ENCODE data around the gene WDPCP.

The WDPCP gene

DNA sequence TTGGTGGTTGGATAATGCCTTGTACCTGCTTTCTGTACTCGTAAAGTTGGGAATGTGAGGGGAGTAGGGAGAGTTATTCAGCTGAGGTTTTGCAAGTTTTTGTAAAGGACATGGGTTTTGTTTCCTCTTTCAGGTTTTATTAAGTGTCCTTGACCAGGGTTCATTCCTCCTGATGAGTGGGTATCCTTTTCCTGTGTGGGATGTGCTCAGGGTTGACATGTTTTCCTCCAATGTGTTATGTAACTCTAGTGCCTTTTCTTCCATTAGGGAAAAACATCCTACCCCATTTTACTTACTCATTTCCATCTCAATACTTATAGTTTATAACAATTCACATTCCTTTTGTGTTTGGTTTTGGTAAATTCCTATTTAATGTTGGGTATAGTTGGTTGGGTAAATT lies 489.2 kb downstream of the WDPCP start:
- ChIA-PET CTCF (interaction anchor here (0.6 kb wide), 1 partner anchor 12 kb away, joined by 3 read pairs; no protein-coding TSS in a partner anchor), POLR2A (no interaction called here)
- H3K4me3 ChIP-seq (ENCODE audit: low read depth, low read length): no peak overlapping the region
- DNase-seq (ENCODE audit: low read depth, low spot score): no peak
- TF ChIP-seq, protein P1, sequence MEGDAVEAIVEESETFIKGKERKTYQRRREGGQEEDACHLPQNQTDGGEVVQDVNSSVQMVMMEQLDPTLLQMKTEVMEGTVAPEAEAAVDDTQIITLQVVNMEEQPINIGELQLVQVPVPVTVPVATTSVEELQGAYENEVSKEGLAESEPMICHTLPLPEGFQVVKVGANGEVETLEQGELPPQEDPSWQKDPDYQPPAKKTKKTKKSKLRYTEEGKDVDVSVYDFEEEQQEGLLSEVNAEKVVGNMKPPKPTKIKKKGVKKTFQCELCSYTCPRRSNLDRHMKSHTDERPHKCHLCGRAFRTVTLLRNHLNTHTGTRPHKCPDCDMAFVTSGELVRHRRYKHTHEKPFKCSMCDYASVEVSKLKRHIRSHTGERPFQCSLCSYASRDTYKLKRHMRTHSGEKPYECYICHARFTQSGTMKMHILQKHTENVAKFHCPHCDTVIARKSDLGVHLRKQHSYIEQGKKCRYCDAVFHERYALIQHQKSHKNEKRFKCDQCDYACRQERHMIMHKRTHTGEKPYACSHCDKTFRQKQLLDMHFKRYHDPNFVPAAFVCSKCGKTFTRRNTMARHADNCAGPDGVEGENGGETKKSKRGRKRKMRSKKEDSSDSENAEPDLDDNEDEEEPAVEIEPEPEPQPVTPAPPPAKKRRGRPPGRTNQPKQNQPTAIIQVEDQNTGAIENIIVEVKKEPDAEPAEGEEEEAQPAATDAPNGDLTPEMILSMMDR (IDR thresholded peaks at IDR 0.05; ENCODE audit: insufficient read depth, low read length, missing control alignments): no peak

DNA sequence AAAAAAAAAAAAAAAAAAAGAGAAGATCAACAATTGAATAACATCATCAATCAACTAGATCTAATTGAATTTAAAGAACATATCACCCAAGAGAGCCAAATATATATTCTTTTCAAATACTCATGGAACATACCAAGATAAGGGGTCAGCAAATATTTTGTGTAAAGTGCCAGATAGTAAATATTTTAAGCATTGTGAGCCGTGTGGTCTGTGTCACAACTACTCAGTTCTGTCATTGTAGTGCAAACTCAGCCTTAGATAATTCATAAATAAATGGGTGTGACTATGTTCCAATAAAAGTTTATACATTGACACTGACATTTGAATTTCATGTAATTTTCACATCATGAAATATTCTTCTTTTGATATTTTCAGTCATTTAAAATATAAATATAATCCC lies 491.8 kb downstream of the WDPCP start:
- CTCF ChIA-PET: no interaction called here
- no peak for DNase-seq (ENCODE audit: low read depth, low spot score)
- POLR2A ChIA-PET: no interaction called here
- TF ChIP-seq, protein P1 (IDR thresholded peaks at IDR 0.05; ENCODE audit: insufficient read depth, low read length, missing control alignments): no peak
- H3K4me3 ChIP-seq (ENCODE audit: low read depth, low read length): no peak overlapping the region

DNA sequence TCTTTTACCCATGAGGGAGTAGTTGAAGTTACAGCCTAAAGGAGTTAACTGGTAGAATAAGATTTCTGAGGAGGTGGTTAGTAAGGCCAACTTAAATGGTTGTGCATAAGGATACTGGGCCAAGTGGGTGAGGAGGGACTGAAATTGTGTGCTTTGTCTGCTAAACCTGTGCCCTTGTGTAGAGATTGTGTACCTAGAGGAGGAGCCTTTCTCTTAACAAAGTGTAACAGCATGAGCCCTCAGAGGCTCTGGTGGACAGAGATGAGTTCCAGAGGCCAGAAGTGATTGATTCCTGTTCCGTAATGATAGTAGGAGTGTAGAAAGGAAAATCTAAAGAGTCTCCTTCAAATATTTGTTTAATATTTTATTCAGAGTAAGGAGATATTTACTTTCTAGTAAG lies 494.8 kb downstream of the WDPCP start:
- TF ChIP-seq, protein P1 (IDR thresholded peaks at IDR 0.05; ENCODE audit: insufficient read depth, low read length, missing control alignments): no peak
- no peak overlapping the region for H3K4me3 ChIP-seq (ENCODE audit: low read depth, low read length)
- POLR2A ChIA-PET: no interaction called here
- CTCF ChIA-PET: no interaction called here
- DNase-seq (ENCODE audit: low read depth, low spot score): no peak

DNA sequence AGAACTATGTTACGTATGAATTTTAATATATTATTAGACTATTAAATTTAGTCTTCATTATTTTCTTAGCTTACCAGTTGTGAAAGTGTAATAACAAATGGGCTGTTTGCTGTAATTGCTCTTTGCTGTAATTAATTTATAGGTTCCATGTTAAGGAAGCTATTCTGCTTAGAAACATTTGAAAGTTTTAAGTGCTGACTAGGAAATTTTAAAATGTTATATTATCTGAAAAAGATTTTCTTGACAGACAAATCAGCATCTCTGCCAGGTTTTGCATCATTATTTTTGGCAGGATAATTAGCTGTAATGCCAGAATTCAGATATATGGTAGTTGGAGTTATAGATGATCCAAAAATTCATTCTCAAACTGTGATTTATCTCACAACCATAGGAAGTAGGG lies 495.4 kb downstream of the WDPCP start:
- ChIA-PET POLR2A (no interaction called here), CTCF (no interaction called here)
- TF ChIP-seq, protein P1 (IDR thresholded peaks at IDR 0.05; ENCODE audit: insufficient read depth, low read length, missing control alignments): no peak
- no peak overlapping the region for H3K4me3 ChIP-seq (ENCODE audit: low read depth, low read length)
- DNase-seq (ENCODE audit: low read depth, low spot score): no peak

DNA sequence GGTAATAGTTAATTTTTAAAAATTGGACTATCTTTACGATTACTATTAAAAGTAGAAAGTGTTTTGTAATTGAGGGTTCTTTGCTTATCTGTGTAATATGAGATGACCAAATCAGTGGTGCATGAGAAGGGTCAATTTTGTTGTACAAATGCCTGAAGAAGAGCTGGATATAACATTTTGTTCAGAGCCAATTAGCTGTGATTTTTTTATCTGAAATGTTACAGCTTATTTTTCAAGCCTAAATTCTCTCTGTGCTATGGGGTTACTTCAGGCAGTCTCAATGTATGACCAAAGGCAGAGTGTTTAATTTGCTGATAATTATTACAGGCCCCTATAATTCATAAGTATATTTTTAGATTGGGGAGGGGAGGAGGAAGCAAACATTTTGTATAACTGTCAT lies 495.9 kb downstream of the WDPCP start:
- ChIA-PET POLR2A (no interaction called here), CTCF (no interaction called here)
- no peak overlapping the region for H3K4me3 ChIP-seq (ENCODE audit: low read depth, low read length)
- TF ChIP-seq, protein P1 (IDR thresholded peaks at IDR 0.05; ENCODE audit: insufficient read depth, low read length, missing control alignments): no peak
- DNase-seq (ENCODE audit: low read depth, low spot score): no peak

DNA sequence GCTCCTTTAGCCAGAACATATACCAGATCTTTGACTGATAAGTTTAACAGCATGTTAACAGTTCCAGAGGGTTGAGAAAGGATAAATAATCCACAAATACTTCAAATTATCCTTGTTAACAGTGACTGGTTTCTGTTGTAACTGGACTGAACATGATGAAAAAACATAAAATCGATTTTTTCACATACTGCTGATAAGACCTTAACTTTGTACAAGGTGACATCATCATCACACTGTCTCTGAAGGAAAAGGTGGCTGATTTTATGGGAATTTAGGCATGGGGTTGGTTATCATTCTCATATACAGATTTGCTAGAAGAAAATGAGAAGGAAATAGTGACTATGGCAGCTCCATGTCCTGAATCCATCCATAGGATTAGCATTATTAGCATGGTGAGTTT lies 501.6 kb downstream of the WDPCP start:
- CTCF ChIA-PET: no interaction called here
- TF ChIP-seq, protein P1 (IDR thresholded peaks at IDR 0.05; ENCODE audit: insufficient read depth, low read length, missing control alignments): no peak
- no peak for DNase-seq (ENCODE audit: low read depth, low spot score)
- POLR2A ChIA-PET: no interaction called here
- no peak overlapping the region for H3K4me3 ChIP-seq (ENCODE audit: low read depth, low read length)
